Neural crest cell (in vitro differentiated cells): ENCODE results near the gene RADIL. TPM values are rescaled to one million over a fixed set of nuclear protein-coding genes. Genes with fewer than 3 reads are reported as not detected.
A peak's percentile ranks its signal among the peaks of the same experiment; 100 is the strongest.

Source experiments
- DNase-seq: peaks from one replicate; pipeline ENCODE4 v3.0.0; 2021; ENCODE audit warnings: low read depth, mixed read lengths, low spot score
- H3K27ac Mint-ChIP-seq: one replicate; pipeline ENCODE4 v1.8.0; 2021; ENCODE audit warnings: mild to moderate bottlenecking, mixed read lengths; ENCODE audit not compliant: unreplicated experiment
- H3K27me3 Mint-ChIP-seq: 2 replicates; pipeline ENCODE4 v1.8.0; 2021; ENCODE audit warnings: low read depth, mild to moderate bottlenecking, mixed read lengths
- H3K36me3 Mint-ChIP-seq: 2 replicates; pipeline ENCODE4 v1.8.0; 2021; ENCODE audit warnings: low read depth, mild to moderate bottlenecking, mixed read lengths
- H3K4me1 Mint-ChIP-seq: 2 replicates; pipeline ENCODE4 v1.8.0; 2021; ENCODE audit warnings: mixed read lengths
- H3K4me3 Mint-ChIP-seq: one replicate; pipeline ENCODE4 v1.8.0; 2021; ENCODE audit warnings: mild to moderate bottlenecking, mixed read lengths
- H3K9me3 Mint-ChIP-seq: 2 replicates; pipeline ENCODE4 v1.8.0; 2021; ENCODE audit warnings: mixed read lengths
- CTCF ChIP-seq: fragments of 200-600 bp; sonication (generic); conservative IDR thresholded peaks from 2 replicates; pipeline ENCODE4 v1.5.0; 2021; ENCODE audit warnings: antibody characterized with exemption, mild to moderate bottlenecking
- total RNA-seq: library from RNA; stranded (reverse); gene quantifications from 2 replicates; pipeline ENCODE4 v1.2.1, GENCODE V29; 2021

The RADIL gene
- total RNA-seq, 1 donor from 2014 or later = 13.8 TPM

- Mint-ChIP-seq H3K27me3 (no peaks in the 10 kb centered on the region), H3K27ac (peak overlapping the region; percentile 10), H3K36me3 (no peaks in the 10 kb centered on the region), H3K9me3 (no peaks in the 10 kb centered on the region), H3K4me1 (peaks cover 6% of the 10 kb centered on the region), H3K4me3 (no peak overlapping the region)
- TF ChIP-seq CTCF = no peak
- DNase-seq = no peak
Observed at GRCh38 chr7:4837803-4838625, 45.5 kb downstream of the RADIL start.

- Mint-ChIP-seq H3K27ac (peak overlapping the region; percentile 10), H3K4me1 (peaks cover 6% of the 10 kb centered on the region), H3K9me3 (no peaks in the 10 kb centered on the region), H3K27me3 (no peaks in the 10 kb centered on the region), H3K4me3 (no peak overlapping the region), H3K36me3 (no peaks in the 10 kb centered on the region)
- no peak for TF ChIP-seq CTCF
- no peak for DNase-seq
Observed at GRCh38 chr7:4837041-4837802, 46.3 kb downstream of the RADIL start.

- Mint-ChIP-seq H3K9me3 (no peaks in the 10 kb centered on the region), H3K27me3 (no peaks in the 10 kb centered on the region), H3K27ac (no peak overlapping the region), H3K4me3 (no peak overlapping the region), H3K36me3 (no peaks in the 10 kb centered on the region), H3K4me1 (peaks cover 6% of the 10 kb centered on the region)
- DNase-seq = no peak
- TF ChIP-seq CTCF = no peak
Observed at GRCh38 chr7:4836206-4836661, 47.3 kb downstream of the RADIL start.

GRCh38 chr7:4835398-4836205 lies 47.9 kb downstream of the RADIL start:
- no peak overlapping the region for H3K27ac Mint-ChIP-seq
- no peaks in the 10 kb centered on the region for H3K36me3 Mint-ChIP-seq
- no peak for TF ChIP-seq CTCF
- no peaks in the 10 kb centered on the region for H3K9me3 Mint-ChIP-seq
- no peak for DNase-seq
- H3K4me1 Mint-ChIP-seq = peaks cover 6% of the 10 kb centered on the region
- no peak overlapping the region for H3K4me3 Mint-ChIP-seq
- H3K27me3 Mint-ChIP-seq = no peaks in the 10 kb centered on the region
